ENCODE results near the gene CELF4.

CELF4 gene

DNA sequence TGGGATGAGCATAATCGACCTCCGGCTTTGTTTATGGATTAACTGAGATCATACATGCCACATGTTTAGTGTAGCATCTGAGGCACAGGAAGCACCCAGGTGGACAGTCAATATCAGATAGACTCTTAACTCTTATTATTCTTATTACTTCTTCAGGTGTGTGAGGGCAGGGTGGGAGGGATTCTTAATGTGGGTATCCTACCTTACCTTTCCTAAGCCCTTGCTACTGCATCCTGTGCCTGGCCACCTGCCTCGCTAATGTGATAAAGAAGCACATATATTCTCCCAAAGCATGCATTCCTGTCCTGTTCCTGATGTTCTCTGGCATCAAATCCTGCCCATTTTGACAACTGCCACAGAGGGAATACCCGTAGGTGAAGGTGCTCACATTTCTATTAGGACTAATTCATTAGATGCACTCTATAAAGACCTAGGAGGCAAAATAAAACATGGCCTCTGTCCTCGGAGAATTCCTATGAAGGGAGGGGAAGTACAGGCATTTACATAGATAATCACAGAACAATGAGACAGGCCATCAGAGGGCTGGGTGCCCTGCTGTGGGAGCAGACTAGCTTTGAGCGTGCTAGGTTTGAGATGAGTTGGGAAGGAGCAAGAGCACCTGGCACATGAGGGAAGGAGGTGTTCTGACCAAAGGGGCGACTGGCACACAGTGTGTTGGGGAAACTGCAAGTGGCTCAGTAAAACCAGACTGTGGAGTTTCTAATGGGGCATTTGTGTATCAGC lies 19.5 kb upstream of the CELF4 start:
- DNase-seq (ENCODE audit: insufficient read length, low spot score) (no peak), FAIRE-seq (no peak)
- TF ChIP-seq, protein P1, sequence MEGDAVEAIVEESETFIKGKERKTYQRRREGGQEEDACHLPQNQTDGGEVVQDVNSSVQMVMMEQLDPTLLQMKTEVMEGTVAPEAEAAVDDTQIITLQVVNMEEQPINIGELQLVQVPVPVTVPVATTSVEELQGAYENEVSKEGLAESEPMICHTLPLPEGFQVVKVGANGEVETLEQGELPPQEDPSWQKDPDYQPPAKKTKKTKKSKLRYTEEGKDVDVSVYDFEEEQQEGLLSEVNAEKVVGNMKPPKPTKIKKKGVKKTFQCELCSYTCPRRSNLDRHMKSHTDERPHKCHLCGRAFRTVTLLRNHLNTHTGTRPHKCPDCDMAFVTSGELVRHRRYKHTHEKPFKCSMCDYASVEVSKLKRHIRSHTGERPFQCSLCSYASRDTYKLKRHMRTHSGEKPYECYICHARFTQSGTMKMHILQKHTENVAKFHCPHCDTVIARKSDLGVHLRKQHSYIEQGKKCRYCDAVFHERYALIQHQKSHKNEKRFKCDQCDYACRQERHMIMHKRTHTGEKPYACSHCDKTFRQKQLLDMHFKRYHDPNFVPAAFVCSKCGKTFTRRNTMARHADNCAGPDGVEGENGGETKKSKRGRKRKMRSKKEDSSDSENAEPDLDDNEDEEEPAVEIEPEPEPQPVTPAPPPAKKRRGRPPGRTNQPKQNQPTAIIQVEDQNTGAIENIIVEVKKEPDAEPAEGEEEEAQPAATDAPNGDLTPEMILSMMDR (IDR thresholded peaks at IDR 0.05; ENCODE audit: insufficient read depth, missing control alignments): no peak

DNA sequence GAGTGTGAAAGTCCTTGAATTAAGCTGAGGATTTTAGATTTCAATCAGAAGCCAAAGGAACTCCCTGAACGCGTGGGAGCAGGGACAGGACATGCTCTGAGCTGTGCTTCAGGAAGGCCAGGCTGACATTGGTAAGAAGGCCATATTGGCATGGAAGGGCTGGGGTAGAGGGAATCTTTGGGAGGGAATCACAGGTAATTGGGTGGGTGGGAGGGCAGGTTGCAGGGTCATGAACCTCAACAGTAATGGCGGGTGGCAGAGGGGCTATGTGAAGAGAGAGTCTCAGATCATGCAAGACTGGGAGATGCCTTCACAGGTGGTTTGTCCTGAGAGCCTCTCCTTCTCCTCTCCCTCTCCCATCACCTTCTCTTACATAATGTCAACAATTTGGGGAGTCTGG lies 18.6 kb upstream of the CELF4 start:
- FAIRE-seq (no peak), DNase-seq (ENCODE audit: insufficient read length, low spot score) (no peak)
- TF ChIP-seq, protein P1 (IDR thresholded peaks at IDR 0.05; ENCODE audit: insufficient read depth, missing control alignments): no peak

DNA sequence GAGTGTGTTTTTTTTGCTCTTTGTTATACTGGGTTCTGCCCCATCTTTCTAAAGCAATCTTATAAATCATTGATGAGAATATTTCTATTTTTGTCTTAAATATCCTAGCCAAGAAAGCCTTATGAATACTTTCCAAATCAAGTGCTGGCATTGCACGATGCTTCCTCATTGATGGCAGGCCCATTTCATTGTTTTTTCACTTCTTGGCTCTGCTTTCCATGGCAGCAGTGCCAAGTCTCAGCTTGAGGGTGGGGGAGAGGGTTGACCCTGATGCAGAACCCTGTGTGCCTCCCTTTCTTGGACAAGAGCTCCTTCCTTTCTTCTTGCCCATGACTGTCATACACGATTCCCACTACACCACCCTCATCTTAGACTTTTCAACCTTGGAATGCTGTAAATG lies 16.7 kb upstream of the CELF4 start:
- DNase-seq (ENCODE audit: insufficient read length, low spot score) (no peak), FAIRE-seq (no peak)

DNA sequence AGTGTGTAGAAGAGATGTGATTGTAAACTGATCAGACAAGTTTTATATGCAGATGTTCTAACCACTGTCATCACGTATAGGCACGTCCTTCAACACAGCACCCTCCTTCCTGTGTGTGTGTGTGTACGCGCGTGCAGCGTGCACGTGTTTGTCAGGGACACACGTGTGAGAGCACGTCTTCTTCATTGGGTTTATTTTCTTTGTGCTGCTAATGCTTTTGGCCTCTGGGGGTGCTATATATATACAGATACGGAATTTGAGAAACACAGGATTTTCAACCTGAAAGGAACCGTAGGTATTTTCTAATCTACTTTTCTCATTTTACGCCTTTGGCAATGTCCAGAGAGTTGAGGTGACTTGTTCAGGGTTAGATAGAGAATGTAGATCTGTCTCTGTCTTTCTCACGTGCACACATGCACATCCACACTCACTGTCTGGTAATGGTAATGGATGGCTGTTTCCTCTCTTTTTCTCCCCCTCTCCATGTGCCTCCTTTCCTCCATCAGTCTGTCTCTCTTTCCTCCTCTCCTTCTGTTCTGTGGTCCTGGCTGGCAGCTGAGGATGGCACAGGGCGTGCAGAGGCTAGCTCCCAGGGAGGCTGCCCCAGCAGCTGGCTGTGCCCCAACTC lies 13.4 kb upstream of the CELF4 start:
- TF ChIP-seq, protein P1 (IDR thresholded peaks at IDR 0.05; ENCODE audit: insufficient read depth, missing control alignments): peak; percentile 43
- DNase-seq (ENCODE audit: insufficient read length, low spot score) (no peak), FAIRE-seq (peak; percentile 95)

More for the DNA sequence above, 16.7 kb upstream of the CELF4 start:
- TF ChIP-seq, protein P1 (IDR thresholded peaks at IDR 0.05; ENCODE audit: insufficient read depth, missing control alignments): no peak

DNA sequence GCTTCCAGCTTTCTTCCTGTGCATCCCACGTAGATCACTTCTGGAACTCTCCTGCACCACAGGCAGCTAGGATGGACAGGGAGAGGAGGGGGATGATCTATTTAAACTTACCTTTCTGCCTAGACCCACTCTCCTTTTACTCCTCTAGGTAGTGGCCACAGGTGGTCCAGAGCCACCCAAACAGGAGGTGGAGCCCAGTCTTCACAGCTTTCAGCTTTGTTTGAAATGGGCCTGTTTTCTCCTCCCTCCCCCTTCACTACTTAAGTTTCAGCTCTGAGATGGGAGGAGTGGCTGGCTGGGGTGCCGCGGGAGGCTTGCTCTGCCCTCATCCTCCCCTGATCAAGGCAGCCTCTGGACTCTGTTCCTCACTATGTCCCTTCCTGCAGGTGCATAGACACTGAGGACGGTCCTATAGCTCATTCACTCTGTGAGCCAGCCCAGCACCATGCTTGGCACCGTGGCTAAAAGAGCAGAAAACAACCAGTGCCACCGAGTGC lies 12.6 kb upstream of the CELF4 start:
- TF ChIP-seq, protein P1 (IDR thresholded peaks at IDR 0.05; ENCODE audit: insufficient read depth, missing control alignments): no peak
- FAIRE-seq: no peak

DNA sequence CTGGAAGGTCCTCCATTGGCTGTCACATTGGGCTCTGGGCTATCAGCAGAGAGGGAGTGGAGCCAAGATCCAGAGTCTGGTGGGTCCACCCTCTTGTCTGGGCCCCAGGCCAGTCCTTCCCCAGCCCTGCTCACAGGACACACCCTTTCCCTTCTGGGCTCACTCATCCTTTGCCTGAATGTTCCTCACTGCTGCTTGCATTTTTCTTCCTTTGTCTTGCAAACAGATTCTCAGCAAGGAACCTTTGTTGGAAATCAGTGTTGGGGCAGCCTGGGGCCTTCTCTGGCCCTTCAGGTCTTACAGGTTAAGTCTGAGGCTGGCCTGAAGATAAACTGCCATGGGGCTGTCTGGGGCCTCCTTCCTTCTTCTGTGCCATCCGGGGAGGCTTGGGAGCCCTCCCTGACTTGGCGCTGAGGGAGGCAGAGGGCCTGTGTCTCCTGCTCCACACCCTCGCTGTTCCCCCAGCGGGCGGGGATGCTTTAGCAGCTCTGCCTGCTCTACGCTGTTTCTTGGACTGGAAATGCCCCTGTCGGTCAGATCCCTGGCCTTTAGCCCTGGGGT lies 11.5 kb upstream of the CELF4 start:
- DNase-seq (ENCODE audit: insufficient read length, low spot score) (no peak), FAIRE-seq (no peak)
- TF ChIP-seq, protein P1 (IDR thresholded peaks at IDR 0.05; ENCODE audit: insufficient read depth, missing control alignments): no peak

More for the DNA sequence above, 12.6 kb upstream of the CELF4 start:
- no peak for DNase-seq (ENCODE audit: insufficient read length, low spot score)

Measured in D721Med (cell line).